ENCODE data around the gene OTULIN. TPM values are rescaled to one million over a fixed set of nuclear protein-coding genes. Genes with fewer than 3 reads are reported as not detected.

OTULIN gene
- total and polyA plus RNA-seq, 2 of the 13 experiments (the other 11 are each of a cell fraction or from before 2014, with no cell fraction given), result 7.0 to 34.8 TPM

GRCh38 chr5:14627270-14627669 is 37.2 kb upstream of the OTULIN start (continued):
- TF ChIP-seq PRDM10 (CRISPR knock-in tag; IDR thresholded peaks at IDR 0.05; ENCODE audit: low read depth), result no peak

GRCh38 chr5:14628346-14628745 is 36.2 kb upstream of the OTULIN start:
- H3K27me3 ChIP-seq (ENCODE audit: control insufficient read depth in 1 of 2, insufficient read depth in 2 of 2, low read length in 2 of 2), result no peaks in the 10 kb centered on the region
- BruUV-seq (replicated peaks), result no TSS peak
- no peaks in the 10 kb centered on the region for H3K79me2 ChIP-seq (ENCODE audit: insufficient read depth, low read length)
- no peak overlapping the region for H3K4me2 ChIP-seq (ENCODE audit: low read depth, low read length)
- no peaks in the 10 kb centered on the region for H3K4me1 ChIP-seq (ENCODE audit: insufficient read depth, low read length)
- no peak overlapping the region for H3K27ac ChIP-seq (ENCODE audit: extremely low read length, insufficient read depth, low read length)
- no peaks in the 10 kb centered on the region for H4K20me1 ChIP-seq (ENCODE audit: insufficient read depth, low read length)
- no peak overlapping the region for H2AFZ ChIP-seq (ENCODE audit: low read length)
- H3K36me3 ChIP-seq (replicated peaks in 1 of 2; ENCODE audit: control insufficient read depth in 1 of 2, insufficient read depth in 2 of 2, low read length in 2 of 2), result no peaks in the 10 kb centered on the region
- H3K4me3 ChIP-seq (replicated peaks in 1 of 3; ENCODE audit: insufficient read depth in 1 of 3, low read depth in 2 of 3, low read length in 3 of 3), result no peak overlapping the region
- ChIA-PET CTCF (ENCODE audit: low intra/inter-chr PET ratio, low total read pairs) (no interaction called here), POLR2A (no interaction called here)
- intact Hi-C loops (cut with micrococcal nuclease; ENCODE audit: unreplicated experiment) (no loop called here), in situ Hi-C loops (cut with HindIII; ENCODE audit: extremely low pct_ligation_motif_present, low pct_unique_long_range_greater_than_20kb) (no loop called here)
- peak; percentile 57; the same call in 1 of the 3 replicates for ATAC-seq
- peak; percentile 52 for FAIRE-seq
- H3K9me3 ChIP-seq (ENCODE audit: low read length), result no peaks in the 10 kb centered on the region
- peak; percentile 50 for DNase-seq (ENCODE audit: low spot score)
- H3K9ac ChIP-seq (ENCODE audit: insufficient read depth, low read depth, low read length), result no peak overlapping the region
- WGBS (ENCODE audit: low lambda C conversion rate), result 4% methylated on average over 3 of the region's 3 CpGs
- TF ChIP-seq SAP130 (CRISPR knock-in tag; IDR thresholded peaks at IDR 0.05; ENCODE audit: low read depth), result 0 out of 2 replicates have a peak, but pooled peaks have one; percentile 31
- no peak for TF ChIP-seq KLF13 (CRISPR knock-in tag; IDR thresholded peaks at IDR 0.05)
- TF ChIP-seq WIZ (CRISPR knock-in tag; IDR thresholded peaks at IDR 0.05), result peak; percentile 76; the same call in 1 of the 2 replicates
- peak; percentile 98 for TF ChIP-seq MIER2 (CRISPR knock-in tag; IDR thresholded peaks at IDR 0.05)
- 0 out of 2 replicates have a peak, but pooled peaks have one; percentile 40 for TF ChIP-seq ZBTB43 (CRISPR knock-in tag; conservative IDR thresholded peaks at IDR 0.05)
- TF ChIP-seq NKX3-1 (CRISPR knock-in tag; IDR thresholded peaks at IDR 0.05), result 0 out of 2 replicates have a peak, but pooled peaks have one; percentile 50
- peak; percentile 61; the same call in 1 of the 2 replicates for TF ChIP-seq ZNF331 (CRISPR knock-in tag; IDR thresholded peaks at IDR 0.05)
- TF ChIP-seq ZSCAN9 (CRISPR knock-in tag; IDR thresholded peaks at IDR 0.05; ENCODE audit: borderline replicate concordance), result peak; percentile 91
- TF ChIP-seq KMT2B (CRISPR knock-in tag; IDR thresholded peaks at IDR 0.05), result 0 out of 2 replicates have a peak, but pooled peaks have one; percentile 31
- peak; percentile 14; the same call in 1 of the 2 replicates for TF ChIP-seq SALL1 (CRISPR knock-in tag; IDR thresholded peaks at IDR 0.05)
- peak; percentile 74; the same call in 1 of the 2 replicates for TF ChIP-seq KLF6 (CRISPR knock-in tag; IDR thresholded peaks at IDR 0.05)
- TF ChIP-seq NR0B2 (CRISPR knock-in tag; IDR thresholded peaks at IDR 0.05), result no peak
- TF ChIP-seq ERF (CRISPR knock-in tag; IDR thresholded peaks at IDR 0.05), result 0 out of 2 replicates have a peak, but pooled peaks have one; percentile 53
- peak; percentile 26; the same call in 1 of the 2 replicates for TF ChIP-seq PRDM15 (CRISPR knock-in tag; IDR thresholded peaks at IDR 0.05)

Data from HepG2 (cell line).